Activated CD8-positive, alpha-beta memory T cell treated with anti-CD3 and anti-CD28 coated beads, Interleukin-2, amount 50 U/mL, for 1 hour (primary cell): ENCODE data around the gene LINC01488.

Source experiments
- DNase-seq: peaks from one replicate; pipeline ENCODE4 v3.0.0-alpha.2; 2020; ENCODE audit errors: extremely low read depth

The LINC01488 gene

DNA sequence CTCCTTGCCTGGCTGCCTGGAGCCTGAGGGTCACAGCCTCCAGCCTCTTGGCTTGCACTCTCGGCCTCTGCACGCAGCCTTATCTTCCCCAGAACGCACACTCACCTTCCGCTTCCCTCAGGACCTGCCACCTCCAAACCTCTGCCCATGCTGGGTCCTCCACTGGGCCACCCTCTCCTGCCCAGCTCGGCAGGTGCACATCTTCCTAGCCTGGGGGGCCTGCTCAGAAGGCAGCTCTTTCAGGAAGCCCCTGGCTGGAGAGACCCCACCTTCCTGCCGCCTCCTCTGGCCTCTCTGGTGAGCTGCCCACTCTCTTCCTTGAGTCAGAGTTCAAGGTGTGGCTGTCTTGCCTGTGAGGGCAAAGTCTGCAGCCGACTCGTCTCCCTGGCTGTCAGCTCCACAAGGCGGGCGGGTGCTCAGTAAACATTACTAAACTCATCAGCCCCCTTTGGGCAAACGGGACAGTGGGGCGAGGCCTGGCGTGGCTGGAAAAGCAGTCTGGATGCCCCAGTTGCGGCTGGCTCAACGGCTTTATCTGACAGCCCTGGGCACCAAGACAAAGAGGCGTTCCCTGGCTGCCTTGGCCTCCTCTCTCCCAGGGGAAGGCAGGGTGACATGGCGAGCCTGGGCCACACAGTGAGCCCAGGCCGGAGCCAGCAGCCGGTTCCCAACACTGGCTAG is 1.7 kb upstream of the LINC01488 start:
- no peak for DNase-seq

DNA sequence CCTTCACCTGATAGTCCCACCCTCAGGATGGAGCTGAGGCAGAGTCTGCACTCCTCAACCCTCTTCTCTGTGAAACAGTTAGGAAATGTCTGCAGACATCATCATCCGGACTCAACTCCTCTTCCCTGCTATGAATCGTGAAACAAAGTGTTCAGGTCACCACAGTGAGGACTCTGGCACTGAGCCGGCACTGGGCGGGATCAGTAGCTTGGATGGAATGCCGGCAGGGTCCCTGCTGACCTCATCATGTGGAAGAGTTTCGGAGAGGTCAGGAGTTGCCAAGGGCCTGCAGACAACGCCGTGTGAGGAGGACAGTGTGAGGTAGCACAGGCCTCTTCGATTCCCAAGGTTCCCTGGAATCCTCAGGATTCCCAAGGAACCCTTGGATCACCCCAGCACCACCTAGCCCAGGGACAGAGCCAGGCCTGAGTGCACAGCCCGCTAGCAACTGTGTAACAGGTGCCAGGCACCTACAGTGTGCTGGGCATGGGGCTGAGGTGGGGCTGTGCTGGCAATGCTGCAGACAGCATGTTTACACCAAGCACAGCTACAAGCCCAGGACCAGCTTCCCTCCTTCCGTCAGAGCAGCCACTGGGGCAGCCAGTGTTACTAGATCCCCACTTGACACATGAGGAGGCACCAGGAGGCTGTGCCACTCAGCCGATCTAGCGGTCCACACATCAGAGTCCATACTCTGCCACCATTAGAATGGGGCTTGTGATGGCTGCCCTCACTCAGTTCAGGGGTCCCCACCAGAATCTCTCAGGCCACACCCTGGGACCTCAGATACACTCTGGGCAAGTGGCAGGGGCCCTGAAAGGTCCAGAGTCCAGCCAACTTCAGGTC is 693 bp upstream of the LINC01488 start:
- no peak for DNase-seq

DNA sequence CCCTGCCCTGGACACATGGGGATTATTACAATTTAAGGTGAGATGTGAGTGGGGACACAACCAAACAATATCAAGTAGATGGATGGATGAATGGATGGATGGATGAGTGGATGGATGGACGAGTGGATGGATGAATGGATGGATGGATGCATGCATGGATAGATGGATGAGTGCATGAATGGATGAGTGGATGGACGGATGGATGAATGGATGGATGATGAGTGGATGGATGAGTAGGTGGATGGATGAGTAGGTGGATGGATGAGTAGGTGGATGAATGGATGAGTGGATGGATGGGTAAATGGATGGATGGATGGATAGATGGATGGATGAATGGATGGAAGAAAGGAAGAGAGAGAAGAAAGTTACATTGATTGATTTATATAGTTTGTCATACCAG is 859 bp downstream of the LINC01488 start:
- DNase-seq: no peak

DNA sequence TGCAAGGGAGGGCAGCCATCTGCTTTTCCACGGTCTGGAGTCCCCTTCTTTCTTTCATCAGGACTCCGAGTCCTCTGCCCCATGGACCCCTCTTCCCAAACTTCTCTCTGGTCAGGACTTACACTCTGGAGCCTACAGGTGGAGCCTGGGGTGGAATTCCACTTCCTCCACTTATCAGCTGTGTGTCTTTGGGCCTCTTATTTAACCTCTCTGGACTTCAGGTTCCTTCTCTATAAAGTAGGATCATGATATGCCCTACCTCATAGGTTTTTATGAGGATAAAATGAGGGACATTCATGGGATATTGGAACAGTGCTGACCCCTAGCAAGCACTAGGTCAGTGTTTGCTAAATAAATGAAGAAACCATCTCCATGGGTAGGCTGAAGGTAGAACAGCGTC is 1.7 kb downstream of the LINC01488 start:
- DNase-seq: no peak

DNA sequence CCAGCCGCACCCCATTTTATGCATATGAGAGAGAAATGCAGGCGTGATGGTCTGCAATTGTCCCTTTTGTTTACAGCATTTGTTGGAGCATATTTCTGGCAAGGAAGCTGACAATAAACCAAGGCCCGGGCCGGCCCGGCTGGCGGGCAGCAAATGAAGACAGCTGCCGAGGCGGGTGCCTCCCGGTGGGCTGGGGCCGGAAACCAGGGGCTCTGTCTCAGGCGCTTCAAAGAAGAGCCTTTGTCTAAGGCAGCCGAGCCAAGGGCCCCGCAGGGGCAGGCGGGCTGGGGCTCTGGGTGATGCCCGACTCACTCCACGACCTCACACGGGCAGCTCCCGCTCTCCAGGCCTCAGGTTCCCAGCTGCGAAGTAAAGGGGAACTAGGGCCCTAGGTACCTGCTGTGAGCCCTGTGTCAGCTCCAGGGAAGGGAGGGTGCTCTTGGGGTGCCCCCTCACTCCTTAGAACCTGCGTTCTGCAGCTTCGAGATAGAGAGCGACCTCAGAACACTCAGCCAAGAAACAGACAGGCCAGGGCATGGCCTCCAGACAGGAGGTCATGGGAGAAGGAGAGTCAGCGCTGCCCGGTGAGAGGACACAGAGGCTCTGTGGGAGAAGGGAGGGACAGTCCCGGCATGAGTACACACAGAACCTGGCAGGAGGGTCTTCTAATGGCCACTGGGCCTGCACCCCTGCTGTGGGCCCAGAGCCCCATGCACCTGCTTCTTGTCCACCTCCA is 2.4 kb downstream of the LINC01488 start:
- no peak for DNase-seq

DNA sequence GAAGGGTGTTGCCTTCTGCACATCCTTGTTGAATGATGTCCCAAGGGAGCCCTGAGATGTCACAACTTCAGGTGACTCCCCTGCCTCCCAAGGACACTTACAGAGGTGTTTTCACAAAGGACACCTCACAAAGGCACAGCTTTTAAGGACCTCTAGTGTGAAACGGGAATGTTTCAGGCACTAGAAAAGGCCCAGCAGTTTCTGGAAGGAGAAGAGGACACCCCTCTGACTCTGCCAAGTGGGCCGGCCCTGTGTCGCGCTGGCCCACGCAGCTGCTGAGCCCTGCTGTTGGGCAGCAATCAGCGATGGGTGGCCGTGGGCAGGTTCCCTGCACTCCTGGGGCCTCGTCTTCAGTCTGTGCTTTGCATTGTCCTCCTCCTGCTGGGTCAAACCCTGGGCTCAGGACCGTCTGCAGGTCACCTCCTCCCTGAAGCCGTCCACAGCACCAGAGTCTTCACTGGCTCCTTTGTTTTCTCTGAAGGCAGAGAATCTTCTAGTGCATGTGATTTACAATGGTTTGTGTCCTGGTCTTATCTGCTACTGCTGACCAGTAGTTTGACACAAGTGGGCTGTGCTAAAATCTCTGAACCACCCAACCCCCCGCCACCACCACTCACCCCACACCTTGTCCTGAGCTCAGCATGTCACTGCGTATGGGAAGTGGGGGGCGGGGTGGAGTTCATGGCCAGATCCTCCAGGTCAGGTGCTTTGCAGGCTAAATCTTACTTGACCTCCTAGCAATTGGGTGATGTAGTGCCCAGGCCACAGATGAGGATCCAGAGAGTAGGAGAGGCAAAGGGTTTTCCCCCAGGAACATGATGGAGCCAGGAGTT is 3.2 kb downstream of the LINC01488 start:
- no peak for DNase-seq

DNA sequence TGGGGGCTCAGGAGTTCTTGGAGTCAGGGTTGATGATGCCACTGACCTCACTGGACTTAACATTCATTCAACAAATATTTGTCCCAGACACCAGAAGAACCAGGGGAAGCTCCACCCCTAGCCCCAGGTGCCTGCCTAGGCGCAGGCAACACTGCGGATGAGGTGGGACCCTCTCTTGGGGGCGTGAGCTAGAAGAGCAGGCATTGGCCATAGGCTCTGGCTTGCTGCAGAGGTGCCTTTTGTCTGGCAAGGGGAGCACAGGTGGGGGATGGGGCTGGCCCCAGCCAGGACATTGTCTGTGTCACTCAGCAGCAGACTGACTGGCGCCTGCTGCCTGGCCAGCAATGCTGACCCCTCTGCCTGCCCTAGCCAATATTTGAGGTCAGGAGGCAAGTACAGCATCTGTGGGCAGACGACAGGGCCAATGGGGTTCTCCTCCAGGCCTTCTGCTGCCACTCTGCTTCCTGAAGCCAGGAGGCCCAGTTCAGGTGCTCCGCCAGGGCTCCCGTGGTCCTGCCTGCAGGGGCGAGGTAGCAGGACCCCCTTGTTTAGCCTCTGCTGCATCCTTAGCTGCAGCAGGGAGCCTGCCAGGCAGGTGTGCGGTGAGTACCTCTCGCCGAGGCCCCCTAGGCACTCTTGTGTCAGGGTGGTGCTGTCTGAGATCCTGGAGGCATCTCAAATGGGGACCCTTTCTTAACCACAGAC is 4.0 kb downstream of the LINC01488 start:
- no peak for DNase-seq

DNA sequence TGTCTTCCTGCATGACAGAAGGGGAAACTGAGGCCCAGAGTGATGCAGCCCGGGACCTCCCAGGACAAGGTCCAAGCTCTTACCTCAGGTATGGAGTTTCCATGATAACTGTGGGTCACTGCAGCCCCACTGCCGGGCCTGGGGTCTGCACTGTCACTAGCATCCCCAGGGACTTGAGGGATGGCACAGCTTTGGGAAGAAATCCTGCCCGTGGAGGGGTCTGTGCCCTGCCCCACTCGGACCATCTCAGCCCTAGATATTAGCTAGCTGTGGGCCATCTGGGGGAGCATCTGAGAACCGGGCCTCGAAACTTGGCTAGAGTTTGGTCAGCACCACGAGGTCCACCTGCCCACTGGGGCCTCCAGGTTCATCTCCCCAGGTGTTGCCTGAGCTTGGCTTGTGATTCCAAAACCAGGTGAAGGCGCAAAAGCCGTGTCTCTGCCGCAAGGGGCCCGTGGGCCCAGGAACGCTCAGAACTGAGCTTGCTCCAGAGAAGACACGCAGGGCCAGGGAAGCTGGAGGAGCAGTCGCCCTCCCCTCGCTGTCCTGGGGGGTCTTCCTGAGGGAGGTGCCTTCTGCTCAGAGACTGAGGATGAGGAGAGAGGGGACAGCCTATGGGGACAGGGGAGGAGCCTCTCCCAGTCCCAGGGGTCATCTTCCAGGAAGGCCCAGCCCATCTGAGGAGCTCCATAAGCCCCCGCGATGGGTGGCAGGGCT is 4.8 kb downstream of the LINC01488 start:
- DNase-seq: no peak

DNA sequence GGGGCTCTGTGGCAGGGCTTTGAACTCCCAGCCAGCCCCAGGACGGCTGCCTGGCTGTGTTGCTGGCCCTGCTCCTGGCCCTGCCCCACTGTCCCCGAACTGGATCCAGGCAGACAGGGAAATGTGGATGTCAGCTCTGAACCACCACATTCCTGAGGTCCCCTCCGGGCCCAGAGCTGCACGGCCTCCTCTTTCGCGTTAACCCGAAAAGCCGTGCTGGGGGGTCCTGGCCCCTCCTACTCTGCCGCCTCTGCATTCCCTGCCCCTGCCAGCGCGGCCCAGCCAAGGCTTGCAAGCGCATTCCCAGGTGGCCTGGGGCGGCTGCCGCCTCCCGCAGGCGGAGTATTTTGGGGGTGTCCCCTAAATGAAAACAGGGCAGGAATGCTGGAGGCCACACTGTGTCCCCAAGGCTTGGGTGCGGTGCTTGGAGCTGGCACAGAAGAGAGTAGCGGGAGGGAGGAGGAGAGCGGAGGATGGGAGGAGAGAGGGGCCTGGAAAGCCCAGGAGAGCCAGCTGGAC is 5.4 kb downstream of the LINC01488 start:
- no peak for DNase-seq

DNA sequence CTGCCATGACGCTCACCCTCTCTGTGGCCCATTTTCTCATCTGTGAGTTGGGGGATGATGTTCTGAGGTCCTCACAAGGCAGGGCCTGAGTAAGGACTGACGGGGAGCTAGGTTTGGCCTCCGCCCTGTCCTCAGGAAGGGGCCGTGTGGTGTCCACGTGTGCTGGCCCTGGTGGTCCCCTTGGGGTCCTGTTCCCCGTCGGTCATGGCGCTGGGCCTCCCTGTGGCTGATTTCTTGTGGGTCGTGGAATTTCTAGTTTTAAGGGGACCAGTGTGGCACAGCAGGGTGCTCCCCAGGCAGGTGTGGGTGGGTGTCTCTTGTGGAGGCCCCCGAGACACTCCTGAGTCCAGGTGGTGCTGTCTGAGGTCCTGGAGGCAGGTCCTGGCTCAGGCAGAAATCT is 5.9 kb downstream of the LINC01488 start:
- DNase-seq: no peak

DNA sequence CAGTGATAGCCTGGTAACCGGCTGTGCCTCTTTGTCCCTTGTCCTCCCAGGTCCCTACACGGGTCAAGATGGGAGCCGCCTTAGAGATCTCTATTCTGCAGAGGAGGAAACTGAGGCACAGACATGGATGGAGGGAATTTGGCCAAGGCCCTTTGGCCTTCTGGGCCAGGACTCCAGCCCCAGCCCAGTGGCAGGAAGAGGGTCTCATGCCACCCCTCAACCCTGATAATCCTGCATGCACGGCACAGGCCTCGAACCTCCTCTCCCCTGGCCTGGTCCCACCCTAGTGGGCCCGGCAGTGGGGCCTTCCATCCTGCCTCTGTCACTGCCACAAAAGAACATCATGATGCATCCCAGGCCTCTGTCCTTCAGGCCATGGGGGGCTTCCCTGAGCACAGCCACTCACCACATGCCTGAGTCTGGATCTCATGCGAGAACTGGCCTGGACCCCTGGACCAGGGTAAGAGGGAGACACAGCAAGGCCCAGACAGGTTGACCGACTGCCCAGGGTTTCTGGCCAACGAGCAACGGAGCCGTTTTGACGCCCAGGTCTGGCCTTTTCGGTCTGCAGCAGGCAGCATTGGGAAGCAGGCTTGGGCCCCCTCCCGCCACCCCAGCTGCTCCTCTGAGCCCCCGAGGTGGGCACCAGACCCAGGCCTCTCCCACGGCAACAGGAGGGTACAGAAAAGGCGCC is 6.5 kb downstream of the LINC01488 start:
- DNase-seq: no peak

DNA sequence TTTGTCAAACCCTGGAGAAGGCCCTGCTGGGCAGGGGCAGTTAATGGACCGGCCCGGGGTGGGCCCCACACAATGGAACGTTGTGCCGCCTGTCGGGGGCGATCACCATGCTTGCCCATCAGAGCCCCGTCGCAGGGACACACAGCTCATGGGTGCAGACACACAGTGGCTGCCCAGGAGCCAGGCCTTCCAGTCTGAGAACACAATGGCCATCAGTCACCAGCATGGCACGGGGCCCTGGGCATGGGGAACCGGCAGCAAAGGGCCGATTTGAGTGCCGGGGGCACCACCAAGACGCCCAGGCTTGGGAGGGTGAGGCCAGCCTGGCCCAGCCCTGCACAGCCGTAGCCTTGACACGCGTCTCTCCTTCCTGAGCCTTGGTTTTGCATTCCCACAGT is 7.1 kb downstream of the LINC01488 start:
- no peak for DNase-seq

DNA sequence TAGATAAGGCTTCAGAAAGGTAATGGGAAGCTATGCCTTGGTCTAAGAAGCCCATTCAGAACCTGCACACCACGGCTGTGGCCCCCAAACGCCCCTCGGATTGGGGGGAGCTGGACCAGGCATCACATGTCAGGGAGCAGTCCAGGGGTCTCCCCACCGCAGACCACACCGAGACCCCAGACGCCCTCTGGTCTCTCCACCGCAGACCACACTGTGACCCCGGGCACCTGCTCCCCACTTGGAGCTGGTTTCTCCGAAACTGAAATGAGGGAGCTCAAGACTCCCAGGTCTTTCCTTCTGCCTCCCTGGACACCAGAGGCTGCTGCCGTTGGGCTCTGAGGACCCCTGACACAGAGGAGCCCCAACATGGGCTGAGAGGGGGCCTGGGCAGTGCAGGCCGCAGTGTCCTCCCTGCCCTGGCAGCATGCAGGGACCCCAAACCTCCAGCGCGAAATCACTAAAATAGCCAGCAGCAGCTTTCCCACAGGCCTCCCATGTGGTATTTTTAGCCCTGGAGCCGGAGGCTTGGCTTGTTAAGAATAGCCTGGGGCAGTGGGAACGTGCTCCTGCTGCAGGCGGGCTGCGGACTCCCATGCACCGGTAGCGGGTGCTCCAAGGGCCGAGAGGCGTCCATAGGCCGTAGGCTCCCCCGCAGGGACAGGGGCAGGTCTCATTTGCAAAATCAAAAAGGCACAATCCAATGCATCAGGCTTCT is 7.7 kb downstream of the LINC01488 start:
- DNase-seq: no peak

DNA sequence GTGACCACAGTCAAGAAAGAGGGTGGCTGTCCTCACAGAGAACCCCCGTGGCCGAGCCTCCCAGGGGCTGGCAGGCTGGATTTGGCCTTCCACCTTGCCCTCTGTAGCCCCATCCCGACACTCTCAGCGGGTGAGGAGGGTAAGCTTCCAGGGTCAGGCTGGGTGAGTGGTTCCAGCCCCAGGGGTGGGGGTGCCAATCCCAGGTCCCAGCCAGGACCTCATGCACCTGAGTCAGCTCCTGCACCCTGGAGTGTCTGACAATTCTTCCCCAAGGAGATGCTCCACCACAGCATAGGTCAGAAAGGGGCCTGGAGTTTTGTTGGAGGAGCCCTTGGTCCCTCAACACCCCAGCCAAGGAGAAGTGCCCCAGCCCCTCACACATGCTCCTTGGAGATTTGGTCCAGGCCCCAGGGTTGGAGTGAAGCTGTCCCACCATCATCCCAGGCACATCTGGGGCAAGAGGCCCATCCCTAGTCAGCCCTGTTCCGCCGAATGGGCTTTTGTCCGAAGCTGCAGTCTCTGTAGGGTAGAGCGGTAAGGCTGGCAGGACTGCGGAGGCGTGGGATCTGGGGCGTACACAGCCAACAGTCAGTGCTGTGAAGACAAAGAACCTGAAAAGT is 8.4 kb downstream of the LINC01488 start:
- DNase-seq: no peak

DNA sequence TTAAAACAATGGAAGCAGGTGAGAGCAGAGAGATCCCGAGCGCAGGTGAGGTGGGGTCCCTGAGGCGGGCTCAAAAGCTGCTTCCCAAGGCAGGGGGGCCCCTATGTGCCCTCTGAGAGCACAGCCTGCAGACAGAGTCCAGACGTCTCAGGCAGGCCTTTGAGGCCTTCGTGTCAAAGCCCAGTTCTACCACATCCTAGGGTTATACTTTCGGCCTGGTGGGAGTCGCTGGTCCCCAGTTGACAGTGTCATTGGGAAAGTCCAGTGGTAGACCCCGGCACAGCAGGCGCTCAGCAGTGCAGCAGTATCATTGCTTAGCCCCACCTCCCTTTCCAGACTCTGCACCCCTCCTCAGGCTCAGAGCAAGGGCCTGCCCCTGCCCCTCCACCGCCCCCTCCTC is 9.1 kb downstream of the LINC01488 start:
- no peak for DNase-seq

DNA sequence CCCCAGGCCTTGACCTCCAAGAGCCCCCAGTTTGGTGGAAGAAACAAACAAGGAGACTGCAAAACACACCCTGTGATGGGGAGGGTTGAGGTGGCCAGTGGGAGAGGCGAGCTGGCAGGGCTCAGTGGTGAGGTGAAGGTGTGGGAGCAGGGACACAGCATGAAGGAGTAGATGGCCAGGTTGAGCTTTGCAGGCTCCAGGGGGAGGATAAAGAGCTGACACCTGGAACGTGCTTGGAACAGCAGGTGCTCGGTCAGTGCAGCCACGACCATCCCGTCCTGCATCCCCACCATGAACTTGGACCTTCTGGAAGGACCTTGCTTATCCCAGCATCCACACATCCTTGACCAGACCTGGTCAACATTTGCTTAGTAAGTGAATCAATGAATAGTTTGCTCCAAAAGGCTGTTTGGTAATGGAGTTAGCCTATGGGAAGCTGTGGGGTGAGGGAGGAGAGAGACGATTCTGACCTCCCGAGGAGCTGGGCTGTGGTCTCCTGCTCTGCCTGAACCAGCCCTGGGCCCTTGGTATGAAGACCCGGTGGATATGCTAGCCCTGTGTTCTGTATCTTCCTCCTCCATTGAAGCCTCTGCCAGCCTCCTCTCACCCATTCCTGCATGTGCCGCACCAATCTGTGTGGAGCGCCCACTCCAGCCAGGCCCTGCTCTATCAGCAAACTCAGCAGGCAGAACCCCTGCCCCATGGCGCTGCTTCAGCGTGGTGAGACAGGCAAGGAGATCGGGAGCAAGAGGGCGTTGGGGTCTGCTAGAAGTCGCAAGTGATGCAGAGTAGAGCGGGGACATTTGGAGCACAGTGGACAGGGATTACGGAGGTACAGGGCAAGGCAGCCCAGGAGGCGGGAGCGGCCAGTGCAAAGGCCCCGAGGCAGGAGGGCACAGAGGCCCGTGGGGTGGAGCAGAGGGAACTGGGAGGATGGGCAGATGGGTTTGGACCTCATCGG is 9.9 kb downstream of the LINC01488 start:
- DNase-seq: no peak
